Peyer's patch (tissue), 4 donors: ENCODE measurements around the gene TAF1. TPM values are rescaled to one million over a fixed set of nuclear protein-coding genes. Genes with fewer than 3 reads are reported as not detected.
"Not testable (repeated sequence)": the region's sequence is repeated elsewhere in the genome, so short reads cannot be mapped to it uniquely, and the experiment has no call there.

Source experiments
- DNase-seq, 3 donors: peaks; one replicate each; pipeline ENCODE4 v3.0.0-alpha.2; 2017 to 2019
- H3K27ac ChIP-seq, 4 donors: fragments of 200-600 bp; sonication (generic); one replicate each; pipeline ENCODE4 v1.5.1; 2016 to 2019
- H3K27me3 ChIP-seq, 2 donors: fragments of 200-600 bp; sonication (generic); one replicate each; pipeline ENCODE4 v1.5.1; 2019
- H3K36me3 ChIP-seq, 3 donors: fragments of 200-600 bp; sonication (generic); one replicate each; pipeline ENCODE4 v1.5.1; 2016 to 2019
- H3K4me1 ChIP-seq, 4 donors: fragments of 200-600 bp; sonication (generic); one replicate each; pipeline ENCODE4 v1.5.1; 2016 to 2019
- H3K4me3 ChIP-seq, 4 donors: fragments of 200-600 bp; sonication (generic); 1 replicate in 3 of 4; 2 replicates in 1 of 4; pipeline ENCODE4 v1.5.1; 2016 to 2019; ENCODE audit warnings: mild to moderate bottlenecking in 1 of 4
- H3K9me3 ChIP-seq, 4 donors: fragments of 200-600 bp; sonication (generic); one replicate each; pipeline ENCODE4 v1.5.1; 2016 to 2019; ENCODE audit warnings: mild to moderate bottlenecking in 1 of 4
- CTCF ChIP-seq, 6 experiments: fragments of 450-650 bp in 4 of 6; fragments of 200-600 bp in 2 of 6; sonication (generic) in 1 of 6; IDR thresholded peaks; one replicate each; pipeline ENCODE4 v1.5.1; 2017 to 2019; ENCODE audit warnings: antibody characterized with exemption in 6 of 6, mild to moderate bottlenecking in 3 of 6, moderate library complexity in 1 of 6
- POLR2A ChIP-seq, 2 donors: fragments of 450-650 bp; IDR thresholded peaks; one replicate each; pipeline ENCODE4 v1.5.1; 2017; ENCODE audit warnings: antibody characterized with exemption in 2 of 2, mild to moderate bottlenecking in 2 of 2, moderate library complexity in 2 of 2
- total RNA-seq, 4 donors: library from RNA; depleted of rRNA; stranded (reverse); fragments of >200 nt; gene quantifications; one replicate each; pipeline ENCODE4 v1.1.0, GENCODE V29; 2016

TAF1 gene
- total RNA-seq, 4 donors from 2014 or later = 47.8 to 301 (median 80.0) TPM

- H3K36me3 ChIP-seq = peaks cover 0 to 45% (median 0%) of the 10 kb centered on the region in 3 donors
- H3K4me1 ChIP-seq = no peaks in the 10 kb centered on the region
- H3K4me3 ChIP-seq = no peak overlapping the region
- H3K9me3 ChIP-seq = no peaks in the 10 kb centered on the region
- H3K27ac ChIP-seq = no peak overlapping the region
- DNase-seq = no peak
- H3K27me3 ChIP-seq = no peaks in the 10 kb centered on the region
- TF ChIP-seq CTCF (IDR thresholded peaks at IDR 0.05) (no peak), POLR2A (IDR thresholded peaks at IDR 0.05) (no peak)
These were observed 54.5 kb downstream of the TAF1 start for GRCh38 chrX:71420686-71421085.

GRCh38 chrX:71432733-71433132 lies 66.6 kb downstream of the TAF1 start:
- H3K27me3 ChIP-seq = no peaks in the 10 kb centered on the region
- H3K4me1 ChIP-seq = no peaks in the 10 kb centered on the region
- TF ChIP-seq CTCF (IDR thresholded peaks at IDR 0.05) (no peak), POLR2A (IDR thresholded peaks at IDR 0.05) (no peak)
- H3K4me3 ChIP-seq = no peak overlapping the region
- DNase-seq = no peak
- no peaks in the 10 kb centered on the region for H3K9me3 ChIP-seq
- H3K27ac ChIP-seq = no peak overlapping the region
- peaks cover 0 to 9% (median 0%) of the 10 kb centered on the region in 3 donors for H3K36me3 ChIP-seq

- Histone ChIP-seq H3K4me1 (no peaks in the 10 kb centered on the region), H3K27me3 (no peaks in the 10 kb centered on the region), H3K27ac (no peak overlapping the region), H3K4me3 (no peak overlapping the region), H3K36me3 (no peaks in the 10 kb centered on the region), H3K9me3 (no peaks in the 10 kb centered on the region)
- TF ChIP-seq POLR2A (IDR thresholded peaks at IDR 0.05) = no peak
- no peak for DNase-seq
These were observed 72.6 kb downstream of the TAF1 start for GRCh38 chrX:71438750-71439149.

- Histone ChIP-seq H3K27me3 (no peaks in the 10 kb centered on the region), H3K27ac (no peak overlapping the region), H3K4me3 (no peak overlapping the region), H3K36me3 (peaks cover 0 to under 1% (median 0%) of the 10 kb centered on the region in 3 donors), H3K9me3 (no peaks in the 10 kb centered on the region), H3K4me1 (no peaks in the 10 kb centered on the region)
- DNase-seq = no peak
- TF ChIP-seq POLR2A (IDR thresholded peaks at IDR 0.05) (no peak), CTCF (IDR thresholded peaks at IDR 0.05) (no peak)
These were observed 73.3 kb downstream of the TAF1 start for GRCh38 chrX:71439420-71439819.

- H3K36me3 ChIP-seq = peaks cover 0 to 6% (median 0%) of the 10 kb centered on the region in 3 donors
- no peaks in the 10 kb centered on the region for H3K9me3 ChIP-seq
- no peaks in the 10 kb centered on the region for H3K4me1 ChIP-seq
- no peak for DNase-seq
- H3K4me3 ChIP-seq = no peak overlapping the region
- no peak overlapping the region for H3K27ac ChIP-seq
- TF ChIP-seq POLR2A (IDR thresholded peaks at IDR 0.05) (no peak), CTCF (IDR thresholded peaks at IDR 0.05) (no peak)
- H3K27me3 ChIP-seq = no peaks in the 10 kb centered on the region
These were observed 73.7 kb downstream of the TAF1 start for GRCh38 chrX:71439896-71440295.

- no peak for TF ChIP-seq POLR2A (IDR thresholded peaks at IDR 0.05)
- TF ChIP-seq CTCF (IDR thresholded peaks at IDR 0.05) = no peak
- no peak for DNase-seq
- H3K4me3 ChIP-seq = no peak overlapping the region
- H3K27me3 ChIP-seq = no peaks in the 10 kb centered on the region
- peaks cover 0 to 6% (median 0%) of the 10 kb centered on the region in 3 donors for H3K36me3 ChIP-seq
- H3K4me1 ChIP-seq = no peaks in the 10 kb centered on the region
- no peaks in the 10 kb centered on the region for H3K9me3 ChIP-seq
- no peak overlapping the region for H3K27ac ChIP-seq
These were observed 74.2 kb downstream of the TAF1 start for GRCh38 chrX:71440401-71440800.

GRCh38 chrX:71441809-71442208 lies 75.7 kb downstream of the TAF1 start:
- H3K27me3 ChIP-seq, DNase-seq, H3K4me1 ChIP-seq, H3K4me3 ChIP-seq, H3K36me3 ChIP-seq, H3K9me3 ChIP-seq, H3K27ac ChIP-seq: not testable (repeated sequence)
